ENCODE measurements around the gene SYT9.

SYT9 gene

GRCh38 chr11:7367803-7368202, 116.1 kb downstream of the SYT9 start:
- H2BK15ac ChIP-seq (replicated peaks; ENCODE audit: low read depth): no peak overlapping the region

GRCh38 chr11:7376386-7376785, 124.7 kb downstream of the SYT9 start:
- H3K79me1 ChIP-seq (ENCODE audit: low read length): no peaks in the 10 kb centered on the region
- H2AK5ac ChIP-seq (ENCODE audit: low read length): no peak overlapping the region
- H3K79me2 ChIP-seq (ENCODE audit: control insufficient read depth, insufficient read depth, low read length): no peaks in the 10 kb centered on the region
- no peak overlapping the region for H3K27ac ChIP-seq (ENCODE audit: low read depth, low read length)
- no peaks in the 10 kb centered on the region for H3K36me3 ChIP-seq (ENCODE audit: control insufficient read depth, insufficient read depth, low read length)
- H4K8ac ChIP-seq (ENCODE audit: low read depth, low read length): no peak overlapping the region
- H3K4ac ChIP-seq (ENCODE audit: low read depth, low read length): no peak overlapping the region
- H3K4me3 ChIP-seq (ENCODE audit: low read length): no peak overlapping the region
- H3K27me3 ChIP-seq (ENCODE audit: insufficient read depth, low read length, poor library complexity): no peaks in the 10 kb centered on the region
- no peak overlapping the region for H2BK5ac ChIP-seq (ENCODE audit: low read length)
- no CpG with 5 or more reads among the region's 1 CpG for whole genome bisulfite sequencing (ENCODE audit: extremely low coverage, insufficient coverage, low lambda C conversion rate)
- no peak overlapping the region for H2BK120ac ChIP-seq (ENCODE audit: low read depth, low read length)
- no peak overlapping the region for H2BK15ac ChIP-seq (replicated peaks; ENCODE audit: low read depth)
- no peak overlapping the region for H3K18ac ChIP-seq (ENCODE audit: low read length)
- no peaks in the 10 kb centered on the region for H3K4me1 ChIP-seq (ENCODE audit: control insufficient read depth, low read depth, low read length)
- H3K56ac ChIP-seq (ENCODE audit: low read length): no peak overlapping the region
- no peak for DNase-seq
- no peak overlapping the region for H3K9ac ChIP-seq (ENCODE audit: low read length)
- H4K5ac ChIP-seq (ENCODE audit: low read length): no peak overlapping the region
- no peak overlapping the region for H3K23ac ChIP-seq (ENCODE audit: low read length)
- no peak overlapping the region for H3K4me2 ChIP-seq (ENCODE audit: low read length)

More at GRCh38 chr11:7367803-7368202, 116.1 kb downstream of the SYT9 start:
- Histone ChIP-seq H3K4me1 (ENCODE audit: control insufficient read depth, low read depth, low read length) (no peaks in the 10 kb centered on the region), H2AK5ac (ENCODE audit: low read length) (no peak overlapping the region), H3K36me3 (ENCODE audit: control insufficient read depth, insufficient read depth, low read length) (no peaks in the 10 kb centered on the region), H3K27ac (ENCODE audit: low read depth, low read length) (no peak overlapping the region), H3K9ac (ENCODE audit: low read length) (no peak overlapping the region), H3K18ac (ENCODE audit: low read length) (no peak overlapping the region), H3K4ac (ENCODE audit: low read depth, low read length) (no peak overlapping the region), H2BK5ac (ENCODE audit: low read length) (no peak overlapping the region), H3K79me2 (ENCODE audit: control insufficient read depth, insufficient read depth, low read length) (no peaks in the 10 kb centered on the region), H3K27me3 (ENCODE audit: insufficient read depth, low read length, poor library complexity) (no peaks in the 10 kb centered on the region), H3K4me2 (ENCODE audit: low read length) (no peak overlapping the region), H4K8ac (ENCODE audit: low read depth, low read length) (no peak overlapping the region), H3K4me3 (ENCODE audit: low read length) (no peak overlapping the region), H4K5ac (ENCODE audit: low read length) (no peak overlapping the region), H3K79me1 (ENCODE audit: low read length) (no peaks in the 10 kb centered on the region), H2BK120ac (ENCODE audit: low read depth, low read length) (no peak overlapping the region), H3K23ac (ENCODE audit: low read length) (no peak overlapping the region), H3K56ac (ENCODE audit: low read length) (no peak overlapping the region)
- DNase-seq: no peak

GRCh38 chr11:7381937-7382336, 130.2 kb downstream of the SYT9 start:
- Histone ChIP-seq H4K5ac (ENCODE audit: low read length) (no peak overlapping the region), H3K79me1 (ENCODE audit: low read length) (no peaks in the 10 kb centered on the region), H3K4me2 (ENCODE audit: low read length) (no peak overlapping the region), H3K4ac (ENCODE audit: low read depth, low read length) (no peak overlapping the region), H3K56ac (ENCODE audit: low read length) (no peak overlapping the region), H3K4me1 (ENCODE audit: control insufficient read depth, low read depth, low read length) (no peaks in the 10 kb centered on the region), H3K27ac (ENCODE audit: low read depth, low read length) (no peak overlapping the region), H4K8ac (ENCODE audit: low read depth, low read length) (no peak overlapping the region), H2BK5ac (ENCODE audit: low read length) (no peak overlapping the region), H3K18ac (ENCODE audit: low read length) (no peak overlapping the region), H3K79me2 (ENCODE audit: control insufficient read depth, insufficient read depth, low read length) (no peaks in the 10 kb centered on the region), H3K27me3 (ENCODE audit: insufficient read depth, low read length, poor library complexity) (no peaks in the 10 kb centered on the region), H3K9ac (ENCODE audit: low read length) (no peak overlapping the region), H2BK120ac (ENCODE audit: low read depth, low read length) (no peak overlapping the region), H2BK15ac (replicated peaks; ENCODE audit: low read depth) (no peak overlapping the region), H3K4me3 (ENCODE audit: low read length) (no peak overlapping the region), H2AK5ac (ENCODE audit: low read length) (no peak overlapping the region), H3K23ac (ENCODE audit: low read length) (no peak overlapping the region), H3K36me3 (ENCODE audit: control insufficient read depth, insufficient read depth, low read length) (no peaks in the 10 kb centered on the region)
- DNase-seq: no peak
- WGBS (ENCODE audit: extremely low coverage, insufficient coverage, low lambda C conversion rate): no CpG with 5 or more reads among the region's 2 CpGs

- H2AK5ac ChIP-seq (ENCODE audit: low read length): no peak overlapping the region
- no peak overlapping the region for H3K23ac ChIP-seq (ENCODE audit: low read length)
- H3K79me2 ChIP-seq (ENCODE audit: control insufficient read depth, insufficient read depth, low read length): no peaks in the 10 kb centered on the region
- H3K4me2 ChIP-seq (ENCODE audit: low read length): no peak overlapping the region
- no peaks in the 10 kb centered on the region for H3K4me1 ChIP-seq (ENCODE audit: control insufficient read depth, low read depth, low read length)
- no peaks in the 10 kb centered on the region for H3K36me3 ChIP-seq (ENCODE audit: control insufficient read depth, insufficient read depth, low read length)
- H2BK5ac ChIP-seq (ENCODE audit: low read length): no peak overlapping the region
- no peak overlapping the region for H3K4me3 ChIP-seq (ENCODE audit: low read length)
- no peak overlapping the region for H4K5ac ChIP-seq (ENCODE audit: low read length)
- H2BK120ac ChIP-seq (ENCODE audit: low read depth, low read length): no peak overlapping the region
- no peak overlapping the region for H3K9ac ChIP-seq (ENCODE audit: low read length)
- DNase-seq: no peak
- no peak overlapping the region for H3K56ac ChIP-seq (ENCODE audit: low read length)
- no peaks in the 10 kb centered on the region for H3K27me3 ChIP-seq (ENCODE audit: insufficient read depth, low read length, poor library complexity)
- H3K27ac ChIP-seq (ENCODE audit: low read depth, low read length): no peak overlapping the region
- H4K8ac ChIP-seq (ENCODE audit: low read depth, low read length): no peak overlapping the region
- no peaks in the 10 kb centered on the region for H3K79me1 ChIP-seq (ENCODE audit: low read length)
- WGBS (ENCODE audit: extremely low coverage, insufficient coverage, low lambda C conversion rate): no CpG with 5 or more reads among the region's 4 CpGs
- H3K18ac ChIP-seq (ENCODE audit: low read length): no peak overlapping the region
- no peak overlapping the region for H3K4ac ChIP-seq (ENCODE audit: low read depth, low read length)
- no peak overlapping the region for H2BK15ac ChIP-seq (replicated peaks; ENCODE audit: low read depth)
Measured at GRCh38 chr11:7383406-7383805, 131.7 kb downstream of the SYT9 start.

GRCh38 chr11:7384691-7385090, 133.0 kb downstream of the SYT9 start:
- Histone ChIP-seq H4K8ac (ENCODE audit: low read depth, low read length) (no peak overlapping the region), H3K36me3 (ENCODE audit: control insufficient read depth, insufficient read depth, low read length) (no peaks in the 10 kb centered on the region), H2BK5ac (ENCODE audit: low read length) (no peak overlapping the region), H3K4me2 (ENCODE audit: low read length) (no peak overlapping the region), H3K56ac (ENCODE audit: low read length) (no peak overlapping the region), H2AK5ac (ENCODE audit: low read length) (no peak overlapping the region), H2BK15ac (replicated peaks; ENCODE audit: low read depth) (no peak overlapping the region), H3K18ac (ENCODE audit: low read length) (no peak overlapping the region), H2BK120ac (ENCODE audit: low read depth, low read length) (no peak overlapping the region), H4K5ac (ENCODE audit: low read length) (no peak overlapping the region), H3K23ac (ENCODE audit: low read length) (no peak overlapping the region), H3K27ac (ENCODE audit: low read depth, low read length) (no peak overlapping the region), H3K79me1 (ENCODE audit: low read length) (no peaks in the 10 kb centered on the region), H3K4ac (ENCODE audit: low read depth, low read length) (no peak overlapping the region), H3K27me3 (ENCODE audit: insufficient read depth, low read length, poor library complexity) (no peaks in the 10 kb centered on the region), H3K79me2 (ENCODE audit: control insufficient read depth, insufficient read depth, low read length) (no peaks in the 10 kb centered on the region), H3K4me1 (ENCODE audit: control insufficient read depth, low read depth, low read length) (no peaks in the 10 kb centered on the region), H3K9ac (ENCODE audit: low read length) (no peak overlapping the region), H3K4me3 (ENCODE audit: low read length) (no peak overlapping the region)
- no peak for DNase-seq

GRCh38 chr11:7385532-7385931, 133.8 kb downstream of the SYT9 start:
- Histone ChIP-seq H3K18ac (ENCODE audit: low read length) (no peak overlapping the region), H4K5ac (ENCODE audit: low read length) (no peak overlapping the region), H3K4me3 (ENCODE audit: low read length) (no peak overlapping the region), H3K36me3 (ENCODE audit: control insufficient read depth, insufficient read depth, low read length) (no peaks in the 10 kb centered on the region), H3K79me1 (ENCODE audit: low read length) (no peaks in the 10 kb centered on the region), H2BK15ac (replicated peaks; ENCODE audit: low read depth) (no peak overlapping the region), H3K4me2 (ENCODE audit: low read length) (no peak overlapping the region), H2AK5ac (ENCODE audit: low read length) (no peak overlapping the region), H3K27ac (ENCODE audit: low read depth, low read length) (no peak overlapping the region), H3K23ac (ENCODE audit: low read length) (no peak overlapping the region), H4K8ac (ENCODE audit: low read depth, low read length) (no peak overlapping the region), H3K79me2 (ENCODE audit: control insufficient read depth, insufficient read depth, low read length) (no peaks in the 10 kb centered on the region), H3K56ac (ENCODE audit: low read length) (no peak overlapping the region), H2BK120ac (ENCODE audit: low read depth, low read length) (no peak overlapping the region), H3K9ac (ENCODE audit: low read length) (no peak overlapping the region), H2BK5ac (ENCODE audit: low read length) (no peak overlapping the region), H3K4ac (ENCODE audit: low read depth, low read length) (no peak overlapping the region), H3K27me3 (ENCODE audit: insufficient read depth, low read length, poor library complexity) (no peaks in the 10 kb centered on the region), H3K4me1 (ENCODE audit: control insufficient read depth, low read depth, low read length) (no peaks in the 10 kb centered on the region)
- no peak for DNase-seq
- no CpG with 5 or more reads among the region's 1 CpG for WGBS (ENCODE audit: extremely low coverage, insufficient coverage, low lambda C conversion rate)
